DMS79 treated with DMSO at 0.1 percent for 48 hours (cell line): ENCODE data around the gene SNX18.

ENCODE experiments used
- DNase-seq: peaks from one replicate; lab custom pipeline; 2025; lab: John Stamatoyannopoulos, UW

Gene SNX18

DNA sequence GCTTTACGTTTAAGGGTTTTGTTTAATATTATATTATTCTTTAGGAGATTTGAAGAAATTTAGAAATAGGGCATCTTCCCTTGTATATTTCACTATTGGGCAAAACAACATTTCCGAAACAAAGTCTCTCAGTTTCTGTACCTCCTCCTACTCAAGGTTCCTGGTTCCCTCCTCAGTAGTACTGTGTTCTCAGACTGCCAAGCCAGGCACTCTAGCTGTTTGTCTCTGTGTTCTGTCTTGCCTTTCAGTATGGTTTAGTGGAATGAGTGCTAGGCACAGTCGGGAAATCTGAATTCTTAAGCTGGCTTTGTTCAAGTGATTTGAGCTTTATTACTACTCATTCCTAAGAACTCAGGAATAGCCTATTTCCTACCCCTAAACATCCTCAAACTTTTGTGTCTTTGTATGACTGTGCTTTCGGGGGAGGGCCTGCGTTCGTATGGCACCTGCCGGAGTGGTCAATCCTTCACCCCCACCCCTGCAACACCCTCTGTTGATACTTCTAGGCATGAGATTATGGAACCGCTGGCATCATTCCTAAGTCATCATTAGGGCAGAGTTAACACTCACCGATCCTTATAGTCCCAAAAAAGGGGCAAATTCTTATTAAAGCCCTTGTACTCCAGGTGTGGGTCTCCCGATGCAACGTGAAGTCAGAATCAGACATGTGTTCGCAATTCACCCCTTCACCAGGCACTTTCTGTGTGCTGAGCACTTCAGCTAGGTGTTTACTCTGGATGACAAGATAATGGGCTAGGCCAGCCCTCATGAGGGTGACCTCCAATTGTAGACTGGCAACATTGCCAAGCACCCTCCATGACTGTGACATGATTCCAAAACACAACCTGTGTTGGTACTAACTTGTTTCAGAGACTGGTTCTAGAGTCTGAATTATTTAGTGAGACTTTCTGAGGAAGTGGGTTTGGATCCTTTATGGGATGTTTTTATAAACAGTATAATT, 24.5 kb downstream of the SNX18 start:
- no peak for DNase-seq

DNA sequence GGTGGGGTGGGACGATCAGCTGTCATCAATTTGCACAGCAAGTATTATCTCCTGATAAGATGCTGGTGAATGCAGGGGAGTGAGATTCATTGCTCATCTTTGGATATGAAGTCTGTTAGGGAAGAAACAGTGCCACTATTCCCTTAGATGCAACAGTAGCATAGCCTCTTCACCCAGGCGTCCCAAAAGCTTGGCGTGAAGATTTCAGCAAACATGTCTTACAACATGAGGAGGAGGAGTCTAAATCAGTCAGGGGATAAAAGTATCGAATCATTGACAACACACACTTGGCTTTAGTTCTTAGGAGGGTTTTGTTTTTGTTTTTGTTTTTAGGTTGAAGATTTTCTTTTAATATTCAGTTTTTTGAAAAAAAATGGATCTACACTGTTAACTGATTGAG, 26.5 kb downstream of the SNX18 start:
- no peak for DNase-seq

DNA sequence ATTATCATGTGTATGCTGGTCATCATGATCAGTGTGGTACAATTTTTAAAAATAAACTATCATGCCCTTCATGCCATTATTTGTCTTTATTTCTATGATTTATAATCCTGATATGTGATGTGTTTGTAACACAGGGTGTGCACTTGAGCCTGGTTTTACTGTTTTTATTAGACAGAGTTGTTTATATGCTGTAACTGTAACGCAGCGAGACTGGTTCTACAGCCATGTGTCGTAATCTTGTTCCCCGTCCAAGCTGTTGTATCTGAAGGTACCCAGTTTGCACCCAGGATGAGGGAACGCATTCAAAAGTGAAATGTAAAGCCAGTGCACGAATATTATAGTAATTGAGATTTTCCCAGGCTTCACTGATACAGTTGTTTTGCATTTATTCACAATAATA, 28.2 kb downstream of the SNX18 start:
- no peak for DNase-seq

GRCh38 chr5:54547711-54548250, 30.2 kb downstream of the SNX18 start:
- DNase-seq = peak; percentile 60

GRCh38 chr5:54548565-54548964, 31.0 kb downstream of the SNX18 start:
- DNase-seq = no peak

DNA sequence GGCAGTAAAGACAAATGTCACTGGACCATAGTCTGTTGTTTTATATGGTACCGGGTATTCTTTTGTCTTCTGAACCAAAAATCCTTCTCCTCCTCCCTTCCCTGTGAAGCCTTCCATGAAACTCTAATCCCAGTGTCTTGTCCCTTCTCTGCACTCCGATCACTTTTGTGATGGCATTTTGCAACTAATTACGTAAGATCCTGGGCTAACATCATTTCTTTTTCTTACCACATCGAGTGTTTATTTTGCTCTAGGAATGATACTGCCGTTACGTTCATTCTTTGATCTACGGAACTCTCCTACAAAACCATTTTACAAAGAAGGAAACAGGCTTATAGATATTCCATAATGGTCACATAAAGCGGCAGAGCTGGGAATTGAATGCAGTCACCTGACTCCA, 33.7 kb downstream of the SNX18 start:
- DNase-seq = no peak

DNA sequence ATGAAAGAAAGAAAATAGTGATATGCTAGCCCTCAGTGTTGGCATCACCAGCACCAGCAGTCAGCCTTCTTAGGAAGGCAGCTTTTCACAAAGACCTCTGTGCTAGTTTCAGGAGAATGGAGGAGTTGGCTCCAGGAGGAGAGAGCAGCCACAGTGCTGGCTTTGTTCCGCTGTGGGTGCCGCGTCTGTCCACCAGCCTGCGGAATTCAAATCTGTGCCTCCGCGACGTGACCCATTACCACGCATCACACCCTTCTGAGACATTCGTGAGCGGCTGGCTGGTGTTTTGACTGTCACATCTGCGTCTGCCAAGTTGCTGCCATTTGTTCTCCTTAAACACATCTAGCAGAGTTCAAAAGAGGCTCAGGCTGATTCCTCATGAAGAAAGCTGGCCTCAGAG, 34.4 kb downstream of the SNX18 start:
- no peak for DNase-seq

DNA sequence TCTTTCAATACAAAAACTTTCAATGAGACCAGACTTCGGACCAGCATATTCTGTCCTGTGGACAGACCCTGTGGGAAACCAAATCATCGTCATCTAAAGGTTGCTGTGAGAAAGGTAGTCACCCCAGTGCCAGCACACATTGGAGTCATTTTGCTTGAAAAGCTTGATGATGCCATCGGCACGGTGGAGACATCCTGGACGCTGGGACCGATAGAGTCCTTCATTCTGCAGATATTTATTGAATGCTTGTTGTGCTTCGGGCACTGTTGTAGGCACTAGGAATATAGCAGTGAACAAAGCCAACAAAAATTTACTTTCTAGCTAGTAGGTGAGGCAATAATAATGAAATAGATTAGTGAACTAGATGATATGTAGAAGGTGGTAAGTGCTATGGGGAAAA, 34.9 kb downstream of the SNX18 start:
- DNase-seq = no peak

DNA sequence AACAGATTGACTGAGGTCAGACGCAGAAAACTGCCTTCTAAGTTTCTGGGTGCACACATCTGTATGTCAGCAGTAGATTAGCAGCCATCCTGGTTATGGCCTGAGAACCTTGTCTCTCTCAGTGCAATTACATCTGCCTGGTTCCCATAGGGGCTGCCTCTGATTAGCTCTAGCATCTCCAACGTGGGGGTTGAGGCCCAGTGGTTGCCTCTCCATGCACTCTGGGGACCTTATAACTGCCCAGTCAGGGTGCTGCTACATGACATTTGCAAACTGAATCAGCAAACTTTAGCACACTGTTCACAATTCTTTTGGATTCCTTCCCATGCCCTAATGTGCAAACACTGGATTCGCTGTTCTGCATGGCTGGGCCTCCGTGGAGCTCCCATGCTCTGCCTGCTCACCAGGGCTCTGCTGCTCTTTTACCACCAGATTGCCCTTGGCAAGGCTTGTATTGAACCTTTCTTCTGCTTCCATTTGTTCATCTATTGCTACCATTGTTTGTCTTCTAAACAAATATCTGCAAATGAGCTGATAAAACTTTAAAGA, 36.2 kb downstream of the SNX18 start:
- DNase-seq = no peak

- DNase-seq = no peak
Observed at GRCh38 chr5:54556141-54556540, 38.6 kb downstream of the SNX18 start.

- DNase-seq = no peak
Observed at GRCh38 chr5:54558362-54558761, 40.8 kb downstream of the SNX18 start.

DNA sequence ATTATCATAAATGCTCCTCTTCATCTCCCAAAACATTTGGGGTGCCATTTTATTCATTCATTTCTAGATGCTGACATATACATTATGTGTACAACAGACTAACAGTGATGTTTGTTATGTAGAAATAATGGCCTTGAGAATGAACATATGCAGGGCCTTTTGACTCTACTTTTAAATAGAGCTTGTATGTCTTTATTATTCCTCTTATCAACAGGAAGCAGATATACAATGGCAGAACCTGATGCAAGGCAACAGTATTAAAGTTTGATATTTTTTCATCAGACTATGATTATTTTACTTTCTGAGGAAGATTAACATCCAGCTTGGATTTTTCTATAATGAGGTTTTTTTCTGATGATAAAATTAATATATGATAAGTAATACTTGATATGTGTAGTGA, 44.1 kb downstream of the SNX18 start:
- DNase-seq = no peak

DNA sequence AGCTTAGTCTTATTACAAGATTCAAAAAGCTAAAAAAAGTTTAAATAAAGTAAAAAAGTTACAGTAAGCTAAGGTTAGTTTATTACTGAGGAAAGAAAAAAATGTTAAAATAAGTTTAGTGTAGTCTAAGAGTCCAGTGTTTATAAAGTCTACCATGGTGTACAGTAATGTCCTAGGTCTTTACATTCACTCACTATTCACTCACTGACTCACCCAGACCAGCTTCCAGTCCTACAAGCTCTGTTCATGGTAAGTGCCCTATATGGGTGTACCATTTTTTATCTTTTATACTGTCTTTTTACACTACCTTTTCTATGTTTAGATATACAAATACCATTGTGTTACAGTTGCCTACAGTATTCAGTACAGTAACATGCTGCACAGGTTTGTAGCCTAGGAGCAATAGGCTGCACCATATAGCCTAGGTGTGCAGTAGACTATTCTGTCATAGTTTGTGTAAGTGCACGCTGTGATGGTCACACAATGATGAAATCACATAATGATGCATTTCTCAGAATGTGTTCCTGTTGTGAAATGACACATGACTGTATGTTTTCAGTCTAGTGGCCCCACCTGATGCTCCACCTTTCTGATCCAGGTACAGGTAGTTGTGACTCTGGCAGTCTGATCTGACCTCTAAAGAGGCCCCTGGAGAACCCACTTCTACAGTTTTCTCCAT, 45.7 kb downstream of the SNX18 start:
- no peak for DNase-seq

DNA sequence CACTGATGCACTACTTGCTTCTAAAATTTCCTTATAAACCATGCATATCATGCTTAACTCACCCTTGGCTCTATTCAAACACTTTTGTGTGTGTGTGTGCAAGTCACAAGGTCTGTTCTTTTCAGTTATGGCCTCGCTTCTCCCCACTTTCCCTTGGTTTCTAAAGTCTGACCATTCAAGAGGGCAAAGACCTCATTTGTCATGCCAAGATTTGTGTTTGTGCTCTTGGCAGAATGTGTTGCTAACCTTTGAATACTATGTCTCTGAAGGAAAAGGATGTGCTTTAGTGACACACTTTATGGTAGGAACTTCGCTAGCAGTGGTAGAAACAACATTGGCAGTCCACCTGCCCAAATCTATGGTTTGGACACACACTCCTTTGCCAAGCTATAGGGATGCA, 50.4 kb downstream of the SNX18 start:
- no peak for DNase-seq

DNA sequence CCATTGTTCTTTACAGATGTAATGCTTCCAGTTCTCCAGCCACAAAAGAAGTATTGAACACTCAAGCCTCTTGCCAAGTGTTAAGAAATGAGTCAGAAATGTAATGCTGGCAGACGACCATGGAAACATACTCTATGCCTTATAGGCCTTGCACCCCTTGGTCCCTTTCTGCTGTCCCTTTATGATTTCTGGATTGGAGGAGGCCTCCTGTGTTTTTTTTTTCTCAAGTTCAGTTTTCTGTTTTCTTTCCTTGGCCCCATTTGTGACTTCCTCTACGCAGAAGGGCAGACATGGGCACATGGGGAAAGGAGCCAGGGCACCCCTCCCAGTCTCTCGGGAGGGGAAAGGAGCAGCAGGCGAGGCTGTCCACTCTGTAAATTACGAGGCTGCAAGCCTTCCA, 53.4 kb downstream of the SNX18 start:
- DNase-seq = no peak

DNA sequence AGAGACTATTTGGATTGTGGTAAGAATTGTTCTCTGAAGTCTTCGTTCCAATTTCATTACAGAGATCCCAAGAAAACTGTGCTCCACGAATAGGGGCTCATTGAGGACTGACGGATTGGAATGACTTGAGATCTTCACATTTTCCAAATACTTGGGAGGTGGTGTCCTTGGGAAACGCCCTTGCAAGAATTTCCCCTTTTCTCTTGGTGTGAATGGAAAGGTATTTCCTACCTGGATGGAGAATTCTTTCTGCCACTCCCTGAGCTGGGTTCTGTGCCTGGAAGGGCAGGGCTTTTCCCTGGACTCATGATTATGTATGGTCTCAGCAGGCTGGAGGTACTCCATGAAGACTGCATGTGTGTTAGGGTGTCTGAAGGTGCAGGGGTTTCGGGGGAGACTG, 53.9 kb downstream of the SNX18 start:
- DNase-seq = no peak

DNA sequence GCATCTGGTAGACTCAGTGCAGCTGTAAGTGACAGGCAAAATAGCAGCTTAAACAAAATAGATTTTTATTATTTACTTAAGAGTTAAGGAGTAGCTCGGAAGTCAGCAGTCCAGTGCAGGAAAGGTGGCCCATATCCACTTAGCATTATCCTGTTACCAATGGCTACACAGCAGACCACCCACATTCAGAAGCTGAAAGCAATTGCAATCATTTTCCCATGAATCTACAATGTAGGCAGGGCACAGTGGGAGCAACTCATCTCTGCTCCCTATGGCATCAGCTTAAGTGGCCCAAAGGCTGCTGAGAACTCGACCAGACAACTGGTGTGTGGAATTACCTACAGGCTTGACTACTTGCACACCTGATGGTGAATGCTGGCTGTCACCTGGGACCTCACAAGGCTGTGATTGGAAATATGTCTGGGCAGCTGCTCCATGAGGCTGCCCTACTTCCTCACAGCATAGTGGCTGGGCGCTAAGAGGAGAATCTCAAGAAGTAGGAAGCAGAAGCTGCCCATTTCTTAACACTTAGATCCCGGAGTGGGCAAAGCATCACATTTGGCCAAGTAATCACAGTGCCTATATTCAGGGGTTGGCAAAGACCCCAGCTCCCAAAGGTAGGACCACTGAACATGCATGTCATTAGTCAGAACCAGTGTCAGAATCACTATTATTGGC, 56.4 kb downstream of the SNX18 start:
- no peak for DNase-seq

DNA sequence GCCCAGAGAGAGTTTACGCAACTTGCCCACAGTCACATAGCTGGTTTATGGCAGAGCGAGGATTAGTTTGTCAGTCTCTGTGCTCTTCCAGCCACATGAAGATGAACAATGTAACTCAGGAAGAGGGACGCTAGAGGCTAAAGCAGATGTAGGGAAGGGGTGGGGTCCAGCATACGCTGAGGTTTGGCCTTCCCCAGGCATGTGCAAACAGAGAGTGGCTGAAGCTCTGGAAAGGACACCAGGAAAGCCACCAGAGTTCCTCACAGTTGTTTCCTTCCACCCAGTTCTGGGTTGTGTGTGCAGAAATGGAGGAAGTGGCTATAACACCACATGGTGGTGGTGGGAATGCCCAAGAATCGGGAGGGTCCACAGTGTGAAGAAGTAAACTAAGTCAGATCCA, 60.0 kb downstream of the SNX18 start:
- DNase-seq = no peak

GRCh38 chr5:54577937-54578653, 60.5 kb downstream of the SNX18 start:
- DNase-seq = no peak

- DNase-seq = no peak
Observed at GRCh38 chr5:54579591-54580295, 62.2 kb downstream of the SNX18 start.
